SK-MEL-5 (cell line): ENCODE results near the gene SLC2A4RG. TPM values are rescaled to one million over a fixed set of nuclear protein-coding genes. Genes with fewer than 3 reads are reported as not detected.
A peak's percentile ranks its signal among the peaks of the same experiment; 100 is the strongest.
"Not testable (repeated sequence)": the region's sequence is repeated elsewhere in the genome, so short reads cannot be mapped to it uniquely, and the experiment has no call there.

Experiments used
- DNase-seq: peaks from one replicate; pipeline ENCODE4 v3.0.0-alpha.2; 2016; ENCODE audit warnings: low read depth, low spot score
- in situ Hi-C: cut with HindIII; loops from 2 replicates; pipeline ENCODE4 v1.10.0; 2016; ENCODE audit warnings: low sequenced_read_pairs, high pct_unique_total_duplicates, low pct_unique_long_range_greater_than_20kb
- total RNA-seq: library from RNA; depleted of rRNA; stranded (reverse); fragments of >200 nt; shearing (Covaris generic); gene quantifications from 2 replicates; pipeline ENCODE4 v1.2.3, GENCODE V29; 2014

SLC2A4RG gene
- total RNA-seq, 1 experiment from 2014 or later, result 11.4 TPM

DNA sequence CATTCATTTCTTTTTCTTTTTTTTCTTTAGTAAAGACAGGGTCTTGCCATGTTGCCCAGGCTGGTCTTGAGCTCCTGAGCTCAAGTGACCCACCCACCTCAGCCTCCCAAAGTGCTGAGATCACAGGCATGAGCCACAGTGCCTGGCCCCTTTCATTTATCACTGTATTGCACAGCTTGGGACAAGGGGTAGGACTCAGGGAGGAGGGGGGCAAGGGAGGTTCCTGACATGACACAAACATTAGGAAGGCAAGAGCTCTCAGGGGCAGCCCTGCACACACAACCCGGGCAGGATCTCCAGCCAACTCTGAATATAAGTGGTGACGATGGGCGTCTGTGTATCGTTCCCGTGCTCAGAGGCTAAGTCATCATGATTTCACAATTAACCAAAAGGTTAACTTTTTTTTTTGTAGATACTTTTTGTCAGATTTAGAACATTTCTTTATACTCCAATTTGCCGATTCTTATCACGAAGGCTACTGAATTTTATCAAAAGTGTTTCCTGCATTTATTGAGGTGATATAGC is 19.9 kb downstream of the SLC2A4RG start:
- in situ Hi-C loops, result no loop called here
- DNase-seq, result no peak

GRCh38 chr20:63765082-63765873 is 25.7 kb downstream of the SLC2A4RG start:
- in situ Hi-C loops, result no loop called here
- no peak for DNase-seq

DNA sequence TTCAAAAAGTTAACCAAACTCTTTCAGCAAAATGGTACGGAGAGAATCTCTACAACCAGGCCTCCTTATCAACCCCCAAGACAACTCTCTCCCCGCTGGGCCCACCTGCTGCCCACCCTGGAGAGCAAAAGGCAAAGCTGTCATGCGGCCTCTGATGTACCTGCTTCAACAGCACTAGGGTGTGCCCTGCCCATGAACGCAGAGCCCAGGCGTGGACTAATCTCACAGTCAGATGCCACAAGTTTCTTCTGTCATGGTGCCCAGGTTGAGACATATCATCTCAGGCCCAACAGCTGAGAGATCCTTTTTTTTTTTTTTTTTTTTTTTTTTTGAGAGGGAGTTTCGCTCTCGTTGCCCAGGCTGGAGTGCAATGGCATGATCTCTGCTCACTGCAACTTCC is 26.3 kb downstream of the SLC2A4RG start:
- no peak for DNase-seq
- in situ Hi-C loops, result no loop called here

GRCh38 chr20:63766695-63767426 is 27.3 kb downstream of the SLC2A4RG start:
- DNase-seq, result no peak
- in situ Hi-C loops, result no loop called here

DNA sequence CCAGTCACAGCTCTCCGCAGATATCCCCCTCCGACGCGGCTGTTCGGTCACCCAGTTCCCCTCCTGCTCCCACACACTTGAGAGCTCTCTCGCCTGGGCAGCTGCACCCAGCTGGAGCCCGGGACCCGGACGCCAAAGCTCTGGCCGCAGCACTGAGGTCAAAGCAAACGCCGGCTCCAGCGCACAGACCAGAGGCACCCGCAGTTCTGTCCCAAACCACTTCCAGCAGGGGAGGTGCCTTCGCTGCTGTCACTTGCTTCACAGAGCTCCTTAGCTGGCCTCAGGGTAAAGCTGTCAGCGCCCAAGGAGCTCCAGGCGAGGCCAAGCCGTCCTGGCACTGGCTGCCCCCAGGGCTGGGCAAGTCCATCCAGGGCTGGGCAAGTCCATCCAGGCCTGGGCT is 27.9 kb downstream of the SLC2A4RG start:
- no peak for DNase-seq
- in situ Hi-C loops, result no loop called here

DNA sequence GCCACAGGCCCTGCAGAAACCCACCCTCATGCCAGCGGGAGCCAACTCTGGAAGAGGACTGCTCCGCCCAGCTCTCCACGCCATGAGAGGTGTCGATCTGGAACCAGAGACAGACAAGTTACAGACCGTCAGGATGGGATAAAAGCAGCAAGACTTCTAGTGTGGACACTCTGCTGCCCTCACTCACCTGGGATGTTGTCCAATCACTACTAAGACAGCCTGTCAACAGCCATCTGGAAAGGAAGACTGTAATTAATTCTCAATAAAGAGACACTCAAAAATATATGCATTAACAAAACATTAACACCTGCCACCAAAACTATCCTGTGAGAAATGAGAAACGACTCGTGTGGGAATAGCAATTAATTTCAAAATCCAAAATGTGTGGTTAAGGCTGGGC is 28.3 kb downstream of the SLC2A4RG start:
- in situ Hi-C loops, result no loop called here
- DNase-seq, result no peak

GRCh38 chr20:63768591-63769515 is 29.3 kb downstream of the SLC2A4RG start:
- DNase-seq, result no peak
- in situ Hi-C loops, result no loop called here

DNA sequence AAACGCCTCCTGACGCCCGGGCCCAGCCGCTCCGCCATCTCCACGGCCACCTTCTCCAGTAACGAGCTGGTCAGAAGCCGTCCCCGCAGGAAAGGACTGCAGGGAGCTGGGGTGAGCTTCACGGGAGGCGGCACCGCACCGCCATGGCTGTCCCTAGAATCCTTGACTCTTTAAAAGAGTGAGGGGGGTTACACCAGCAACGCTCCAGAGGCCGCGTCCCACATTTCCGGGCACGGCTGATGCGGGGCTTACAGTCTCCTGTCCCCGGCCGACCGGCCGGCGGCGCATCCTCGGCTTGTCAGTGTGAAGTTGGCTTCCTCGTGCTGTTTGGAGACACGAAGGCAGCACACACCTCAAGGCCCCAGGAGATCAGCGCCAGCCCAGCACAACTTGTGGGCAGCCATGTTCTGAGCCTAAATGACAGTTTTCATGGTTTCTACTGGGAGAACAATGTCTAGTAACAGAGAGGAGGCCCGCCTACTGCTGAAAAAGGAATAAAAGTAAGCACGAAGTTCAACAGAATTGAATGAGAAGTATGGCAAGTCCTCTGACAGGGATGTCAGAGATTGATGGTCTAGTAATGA is 30.4 kb downstream of the SLC2A4RG start:
- in situ Hi-C loops, result no loop called here
- no peak for DNase-seq

DNA sequence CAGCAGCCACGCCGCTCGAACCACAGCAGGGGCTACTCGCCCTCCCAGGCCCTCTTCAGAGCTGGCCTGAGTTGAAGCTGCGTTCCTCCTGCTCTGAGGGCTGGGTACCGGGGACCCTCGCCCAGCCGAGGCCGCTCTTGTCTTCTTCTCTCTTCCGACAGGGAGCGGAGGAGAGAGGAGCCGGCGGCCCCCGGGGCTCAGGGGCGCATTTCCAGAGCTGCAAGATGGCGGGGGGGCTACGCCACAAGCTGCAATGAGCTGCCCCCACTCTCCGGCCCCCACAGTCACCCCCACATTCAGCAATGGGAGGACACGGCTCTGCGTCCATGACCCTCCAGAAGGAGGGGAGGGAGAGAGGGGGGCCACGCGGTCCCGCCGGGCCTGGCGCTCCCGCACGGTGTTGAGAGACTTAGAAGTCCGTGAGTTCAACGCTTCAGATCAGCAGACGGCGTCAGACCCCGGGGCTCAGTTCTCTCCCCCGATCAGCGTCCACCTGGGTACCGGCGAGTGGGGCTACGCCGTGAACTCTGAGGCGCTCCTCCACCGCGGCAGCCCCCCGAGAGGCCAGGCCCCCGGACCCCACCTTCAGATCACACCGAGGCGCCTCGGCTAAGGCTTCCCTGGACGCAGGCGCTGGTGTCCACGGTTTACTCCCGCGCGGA is 31.6 kb downstream of the SLC2A4RG start:
- in situ Hi-C loops, result no loop called here
- no peak for DNase-seq

DNA sequence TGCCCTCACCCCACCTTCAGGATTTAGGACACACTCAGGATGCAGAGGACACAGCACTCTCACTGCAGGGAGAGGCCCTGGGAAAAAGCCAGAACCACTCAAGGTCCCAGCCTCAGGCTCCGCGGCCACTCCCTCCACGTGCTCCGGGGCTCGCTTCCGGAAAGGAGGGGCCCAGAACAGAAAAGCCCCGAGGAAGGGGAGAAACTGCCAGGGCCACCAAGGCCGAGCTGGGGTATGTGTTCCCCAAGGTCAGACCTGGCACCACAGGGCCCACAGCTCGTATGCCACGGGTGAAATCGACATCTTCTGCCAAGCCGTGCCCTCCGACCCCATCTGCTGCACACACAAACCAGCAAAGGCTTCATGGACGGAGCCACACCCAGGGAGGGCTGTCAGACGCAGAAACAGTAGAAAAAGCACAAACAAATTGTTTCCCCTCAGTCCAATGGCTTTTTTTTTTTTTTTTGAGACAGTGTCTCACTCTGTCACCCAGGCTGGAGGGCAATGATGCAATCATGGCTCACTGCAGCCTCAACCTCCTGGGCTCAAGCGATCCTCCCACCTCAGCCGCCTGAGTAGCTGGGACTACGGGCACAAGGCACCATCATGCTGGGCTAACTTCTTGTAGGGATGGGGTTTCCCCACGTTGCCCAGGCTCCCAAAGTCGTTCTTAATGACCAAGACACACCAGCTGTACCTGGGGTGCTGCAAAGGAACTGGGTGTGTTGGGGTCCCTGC is 33.4 kb downstream of the SLC2A4RG start:
- in situ Hi-C loops, result no loop called here
- DNase-seq, result no peak

- in situ Hi-C loops, result no loop called here
Measured at GRCh38 chr20:63773571-63774241, 34.1 kb downstream of the SLC2A4RG start.

DNA sequence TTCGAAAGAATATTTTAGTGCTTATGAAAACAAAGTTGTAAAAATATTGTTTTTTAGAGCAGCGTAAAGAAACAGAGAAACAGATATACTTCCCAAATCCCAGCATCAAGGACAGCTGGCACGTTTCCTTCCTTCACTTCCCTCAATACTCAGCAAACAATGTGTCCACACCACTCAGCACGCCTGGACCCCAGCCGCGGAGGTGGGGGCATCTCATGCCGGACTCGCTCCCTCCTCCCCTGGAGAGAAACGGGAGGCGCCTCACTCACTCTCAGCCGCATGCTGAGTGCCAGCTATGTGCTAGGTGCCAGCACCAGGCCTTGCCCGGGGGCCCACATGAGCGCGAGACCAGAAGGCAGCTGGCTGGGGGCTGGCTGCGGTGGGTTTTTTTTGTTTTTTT is 34.7 kb downstream of the SLC2A4RG start:
- no peak for DNase-seq
- in situ Hi-C loops, result no loop called here

More at GRCh38 chr20:63773571-63774241, 34.1 kb downstream of the SLC2A4RG start:
- DNase-seq, result no peak

- DNase-seq, result peak; percentile 32
- in situ Hi-C loops, result no loop called here
Measured at GRCh38 chr20:63775096-63775978, 35.8 kb downstream of the SLC2A4RG start.

GRCh38 chr20:63776875-63777274 is 37.3 kb downstream of the SLC2A4RG start:
- DNase-seq, in situ Hi-C loops: not testable (repeated sequence)

DNA sequence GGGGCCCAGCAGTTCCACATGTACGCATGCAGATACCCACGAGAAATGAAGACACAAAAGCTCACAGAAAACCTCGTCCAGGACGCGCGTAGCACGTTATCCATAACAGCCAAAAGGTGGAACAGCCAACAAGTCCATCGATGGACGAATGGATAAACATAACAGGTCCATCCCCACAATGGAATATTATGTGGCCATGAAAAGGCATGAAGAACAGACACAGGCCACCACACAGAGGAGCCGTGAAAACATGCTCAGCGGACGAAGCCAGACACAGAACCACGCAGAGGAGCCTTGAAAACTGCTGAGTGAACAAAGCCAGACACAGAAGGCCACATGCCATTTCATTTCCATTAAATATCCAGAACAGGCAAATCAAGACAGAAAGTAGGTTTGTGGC is 38.0 kb downstream of the SLC2A4RG start:
- in situ Hi-C loops, result no loop called here
- no peak for DNase-seq
